ENCODE data around the gene NLRP6. TPM values are rescaled to one million over a fixed set of nuclear protein-coding genes. Genes with fewer than 3 reads are reported as not detected.

NLRP6 gene
- total RNA-seq, 2 donors from 2014 or later: 1.5 to 3.2 TPM

DNA sequence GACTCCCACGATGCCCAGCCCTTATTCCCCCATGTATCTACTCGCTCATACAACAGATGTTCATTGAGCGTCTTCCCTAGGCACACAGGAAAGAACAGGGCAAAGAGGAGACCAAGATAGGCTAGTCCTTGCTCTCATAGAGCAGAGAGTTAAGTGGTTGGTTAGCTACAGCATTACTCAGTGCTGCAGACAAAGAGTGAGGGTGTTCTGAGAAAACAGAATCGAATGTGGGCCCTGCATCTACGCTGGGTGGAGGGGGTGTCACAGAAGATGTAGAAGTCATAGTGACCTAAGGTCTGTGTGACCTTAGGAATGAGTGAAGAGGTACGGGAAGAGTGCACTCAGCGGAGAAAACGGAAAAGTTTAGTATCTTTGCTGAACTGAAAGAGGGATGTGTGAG is 29.1 kb upstream of the NLRP6 start:
- Mint-ChIP-seq H3K36me3 (ENCODE audit: insufficient read depth in 2 of 2) (peaks cover 20 to 40% of the 10 kb centered on the region in 2 donors), H3K27me3 (ENCODE audit: low read depth) (no peaks in the 10 kb centered on the region), H3K27ac (no peak overlapping the region), H3K9me3 (no peaks in the 10 kb centered on the region), H3K4me1 (ENCODE audit: low read depth) (peaks cover 30% of the 10 kb centered on the region), H3K4me3 (no peak overlapping the region)
- DNase-seq (no peak), ATAC-seq (replicated peaks in 1 of 2) (peak in 1 of 2 donors; percentile 55)

DNA sequence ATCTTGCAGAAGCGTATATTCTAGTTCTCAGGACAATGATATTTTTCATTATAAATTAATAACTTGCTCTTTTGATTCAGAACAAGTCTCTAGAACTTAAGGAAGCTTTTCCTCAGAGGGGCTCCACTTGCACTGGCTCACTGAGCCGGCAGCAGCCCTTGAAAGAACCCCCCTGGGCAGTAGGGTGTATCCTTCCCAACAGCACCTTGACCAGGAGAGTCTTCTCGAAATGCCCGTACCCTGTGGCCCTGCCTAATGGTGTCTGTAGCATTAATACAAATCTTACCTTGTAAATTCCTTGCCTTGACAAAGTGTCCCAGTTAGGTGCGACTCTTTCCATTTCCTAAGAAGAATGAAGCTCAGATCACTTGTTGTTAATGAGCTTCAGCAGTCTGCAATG is 27.9 kb upstream of the NLRP6 start:
- Mint-ChIP-seq H3K27me3 (ENCODE audit: low read depth) (no peaks in the 10 kb centered on the region), H3K27ac (no peak overlapping the region), H3K4me1 (ENCODE audit: low read depth) (peaks cover 26% of the 10 kb centered on the region), H3K9me3 (no peaks in the 10 kb centered on the region), H3K36me3 (ENCODE audit: insufficient read depth in 2 of 2) (peaks cover 18 to 31% of the 10 kb centered on the region in 2 donors), H3K4me3 (no peak overlapping the region)
- ATAC-seq (replicated peaks in 1 of 2): no peak
- DNase-seq: no peak

DNA sequence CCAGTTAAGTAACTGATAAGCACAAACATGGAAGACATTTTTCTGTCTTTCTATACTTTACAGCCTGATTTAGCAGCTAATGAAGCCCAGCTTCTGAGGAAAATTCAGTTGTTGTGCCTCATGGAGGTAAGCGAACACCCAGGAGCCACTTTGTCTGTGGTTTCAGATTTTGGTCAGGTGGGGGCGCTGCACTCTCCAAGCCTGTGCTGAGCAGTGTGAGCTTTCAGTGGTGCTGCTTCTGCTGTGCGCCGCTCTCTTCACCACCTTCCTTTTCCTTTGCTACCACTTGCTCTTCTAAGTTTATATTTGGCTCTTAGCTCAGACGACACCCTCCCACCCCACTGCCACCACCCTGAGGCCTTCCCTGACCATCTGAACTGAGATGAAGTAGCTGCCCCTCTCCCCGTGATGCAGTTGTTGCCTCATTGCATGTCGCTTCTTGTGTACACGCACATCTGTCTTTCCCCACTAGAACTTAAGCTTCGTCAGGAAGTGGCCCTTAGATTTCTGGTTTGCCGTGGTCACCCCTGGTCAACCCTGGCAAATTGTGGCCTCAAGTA is 27.4 kb upstream of the NLRP6 start:
- ATAC-seq (replicated peaks in 1 of 2) (peak; percentile 89 to 90), DNase-seq (peak; percentile 76 to 84)
- H3K4me1 Mint-ChIP-seq (ENCODE audit: low read depth): peaks cover 25% of the 10 kb centered on the region
- no peaks in the 10 kb centered on the region for H3K27me3 Mint-ChIP-seq (ENCODE audit: low read depth)
- no peak overlapping the region for H3K4me3 Mint-ChIP-seq
- H3K27ac Mint-ChIP-seq: peak overlapping the region; percentile 30
- peaks cover 15 to 28% of the 10 kb centered on the region in 2 donors for H3K36me3 Mint-ChIP-seq (ENCODE audit: insufficient read depth in 2 of 2)
- H3K9me3 Mint-ChIP-seq: no peaks in the 10 kb centered on the region

DNA sequence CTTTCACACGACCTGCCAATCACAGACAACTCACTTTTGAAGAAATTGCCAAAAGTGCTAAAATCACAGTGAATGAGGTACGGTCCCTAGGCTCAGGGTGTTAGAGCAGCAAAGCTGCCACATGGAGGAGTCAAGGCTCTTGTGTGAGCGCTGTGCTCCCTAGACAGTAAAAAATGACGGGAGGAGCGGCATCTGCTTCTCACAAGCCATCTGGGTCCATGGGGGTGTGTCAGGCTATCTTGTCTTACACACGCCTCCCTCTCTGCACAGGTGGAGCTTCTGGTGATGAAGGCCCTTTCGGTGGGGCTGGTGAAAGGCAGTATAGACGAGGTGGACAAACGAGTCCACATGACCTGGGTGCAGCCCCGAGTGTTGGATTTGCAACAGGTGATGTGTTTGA is 26.7 kb upstream of the NLRP6 start:
- Mint-ChIP-seq H3K9me3 (no peaks in the 10 kb centered on the region), H3K27ac (no peak overlapping the region), H3K27me3 (ENCODE audit: low read depth) (no peaks in the 10 kb centered on the region), H3K4me1 (ENCODE audit: low read depth) (peaks cover 25% of the 10 kb centered on the region), H3K4me3 (no peak overlapping the region), H3K36me3 (ENCODE audit: insufficient read depth in 2 of 2) (peaks cover 13 to 28% of the 10 kb centered on the region in 2 donors)
- no peak for DNase-seq
- no peak for ATAC-seq (replicated peaks in 1 of 2)

DNA sequence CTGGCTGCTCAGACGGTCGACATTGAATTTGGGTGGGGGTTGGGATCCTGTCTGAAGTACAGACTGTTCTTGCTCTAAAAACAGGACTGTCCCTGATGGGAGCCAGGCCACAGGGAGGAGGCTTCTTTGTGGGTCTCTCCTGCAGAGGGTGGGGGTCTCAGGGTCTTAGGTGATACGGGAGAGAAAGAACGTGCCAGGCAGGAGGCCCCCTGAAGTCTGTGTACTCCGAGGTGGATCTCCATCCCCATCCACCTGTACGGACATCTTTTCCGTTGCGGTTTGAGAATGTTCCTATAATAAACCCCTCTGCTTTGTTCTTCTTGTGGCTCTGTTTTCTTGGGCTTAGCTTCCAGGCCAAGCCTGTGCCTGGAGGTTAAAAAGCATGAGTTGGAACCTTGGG is 25.5 kb upstream of the NLRP6 start:
- no peaks in the 10 kb centered on the region for H3K27me3 Mint-ChIP-seq (ENCODE audit: low read depth)
- no peak overlapping the region for H3K27ac Mint-ChIP-seq
- H3K4me3 Mint-ChIP-seq: no peak overlapping the region
- DNase-seq (no peak), ATAC-seq (replicated peaks in 1 of 2) (no peak)
- no peaks in the 10 kb centered on the region for H3K9me3 Mint-ChIP-seq
- peaks cover 25% of the 10 kb centered on the region for H3K4me1 Mint-ChIP-seq (ENCODE audit: low read depth)
- peaks cover 8 to 20% of the 10 kb centered on the region in 2 donors for H3K36me3 Mint-ChIP-seq (ENCODE audit: insufficient read depth in 2 of 2)

DNA sequence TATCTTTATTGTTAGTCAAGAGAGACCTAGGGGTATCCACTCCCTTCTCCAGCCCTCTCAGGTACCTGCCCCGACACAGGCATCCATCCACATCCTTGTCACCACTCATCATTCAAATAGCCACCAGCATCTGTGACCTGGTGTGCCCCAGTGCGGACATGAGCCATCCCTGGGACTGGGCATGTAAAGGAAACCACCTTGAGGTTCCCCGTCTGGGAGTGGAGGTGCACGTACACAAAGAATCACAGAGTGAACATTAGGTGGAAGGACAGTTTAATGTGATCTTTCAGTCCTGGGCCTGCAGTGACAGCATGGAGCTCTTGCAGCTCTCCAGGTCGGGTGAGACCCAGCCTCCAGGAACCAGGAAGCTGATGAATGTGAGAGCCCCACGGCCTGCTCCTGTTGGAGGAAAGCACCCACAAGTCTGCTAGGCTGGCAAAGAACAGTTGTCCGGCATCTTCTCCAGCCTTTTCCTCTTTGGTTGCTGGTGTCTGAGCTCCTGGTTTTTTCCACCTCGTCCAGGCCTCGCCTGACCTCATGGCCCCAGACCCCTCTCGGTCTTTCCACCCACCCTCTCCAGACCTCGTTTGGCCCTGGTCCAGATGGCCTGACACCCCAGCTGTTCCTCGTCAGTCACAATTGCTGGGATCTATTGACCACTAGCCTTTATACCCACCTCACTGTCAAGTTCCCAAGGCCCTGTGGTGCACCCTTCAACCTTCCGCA is 24.9 kb upstream of the NLRP6 start:
- H3K36me3 Mint-ChIP-seq (ENCODE audit: insufficient read depth in 2 of 2): peaks cover 8 to 20% of the 10 kb centered on the region in 2 donors
- H3K9me3 Mint-ChIP-seq: no peaks in the 10 kb centered on the region
- no peak overlapping the region for H3K27ac Mint-ChIP-seq
- ATAC-seq (replicated peaks in 1 of 2) (no peak), DNase-seq (no peak)
- H3K27me3 Mint-ChIP-seq (ENCODE audit: low read depth): no peaks in the 10 kb centered on the region
- H3K4me3 Mint-ChIP-seq: no peak overlapping the region
- H3K4me1 Mint-ChIP-seq (ENCODE audit: low read depth): peaks cover 24% of the 10 kb centered on the region

DNA sequence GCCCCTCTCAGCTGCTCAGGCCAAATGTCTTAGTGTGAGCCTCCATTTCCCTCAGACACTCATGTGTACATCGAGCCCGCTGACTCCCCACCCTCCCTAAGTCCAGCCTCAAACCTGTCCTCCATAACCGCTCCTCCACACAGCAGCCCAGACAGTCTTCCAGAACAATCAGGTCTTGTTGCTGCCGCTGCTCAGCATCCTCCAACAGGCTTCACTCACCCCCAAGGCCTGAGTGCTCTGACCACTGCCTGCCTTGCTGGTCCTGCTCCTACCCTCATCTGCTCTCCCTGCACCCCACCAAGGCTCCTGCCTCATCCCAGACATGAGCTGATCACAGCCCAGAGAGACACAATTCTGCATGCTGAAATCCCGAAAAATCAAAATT is 24.3 kb upstream of the NLRP6 start:
- Mint-ChIP-seq H3K4me1 (ENCODE audit: low read depth) (peaks cover 19% of the 10 kb centered on the region), H3K9me3 (no peaks in the 10 kb centered on the region), H3K27ac (no peak overlapping the region), H3K27me3 (ENCODE audit: low read depth) (no peaks in the 10 kb centered on the region), H3K36me3 (ENCODE audit: insufficient read depth in 2 of 2) (peaks cover 8 to 20% of the 10 kb centered on the region in 2 donors), H3K4me3 (no peak overlapping the region)
- no peak for ATAC-seq (replicated peaks in 1 of 2)
- DNase-seq: no peak

DNA sequence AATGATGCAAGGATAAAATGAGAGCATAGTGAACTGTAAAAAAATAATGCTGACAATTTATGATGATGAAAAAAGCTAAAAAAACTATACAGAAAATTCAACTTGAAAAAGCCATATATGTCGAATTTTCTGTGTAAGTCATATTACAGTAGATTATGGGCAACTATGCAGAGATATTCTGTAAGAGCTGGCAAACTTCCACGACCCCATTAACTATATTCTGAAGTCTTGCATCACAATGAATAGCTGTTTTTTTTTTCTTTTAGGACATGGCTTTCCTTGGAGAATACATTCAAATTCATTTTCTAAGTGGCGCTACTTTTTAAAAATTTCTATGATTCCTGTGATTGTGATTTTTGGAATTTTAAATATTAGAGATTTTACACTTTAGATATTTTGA is 23.0 kb upstream of the NLRP6 start:
- H3K27me3 Mint-ChIP-seq (ENCODE audit: low read depth): no peaks in the 10 kb centered on the region
- H3K36me3 Mint-ChIP-seq (ENCODE audit: insufficient read depth in 2 of 2): peaks cover 4 to 16% of the 10 kb centered on the region in 2 donors
- no peak for ATAC-seq (replicated peaks in 1 of 2)
- no peak overlapping the region for H3K27ac Mint-ChIP-seq
- H3K4me3 Mint-ChIP-seq: no peak overlapping the region
- H3K4me1 Mint-ChIP-seq (ENCODE audit: low read depth): peaks cover 9% of the 10 kb centered on the region
- H3K9me3 Mint-ChIP-seq: no peaks in the 10 kb centered on the region
- no peak for DNase-seq

DNA sequence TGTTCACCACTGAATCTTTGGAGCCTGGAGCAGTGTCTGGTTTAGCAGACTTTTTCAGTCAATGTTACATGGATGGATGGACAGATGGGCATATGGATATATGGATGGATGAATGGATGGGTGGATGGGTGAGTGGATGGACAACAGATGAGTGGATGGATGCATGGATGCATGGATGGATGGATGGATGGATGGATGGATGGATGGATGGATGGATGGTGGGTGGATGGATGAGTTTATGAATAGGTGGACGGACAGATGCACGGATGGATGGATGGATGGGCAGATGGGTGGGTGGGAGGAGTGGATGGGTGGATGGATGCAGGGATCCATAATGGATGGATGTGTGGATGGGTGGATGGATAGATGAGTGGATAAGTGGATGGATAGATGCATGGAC is 22.4 kb upstream of the NLRP6 start:
- Mint-ChIP-seq H3K4me3 (no peak overlapping the region), H3K27ac (no peak overlapping the region), H3K9me3 (no peaks in the 10 kb centered on the region), H3K27me3 (ENCODE audit: low read depth) (no peaks in the 10 kb centered on the region), H3K36me3 (ENCODE audit: insufficient read depth in 2 of 2) (peaks cover 4 to 16% of the 10 kb centered on the region in 2 donors), H3K4me1 (ENCODE audit: low read depth) (peaks cover 3% of the 10 kb centered on the region)
- ATAC-seq (replicated peaks in 1 of 2) (no peak), DNase-seq (no peak)

DNA sequence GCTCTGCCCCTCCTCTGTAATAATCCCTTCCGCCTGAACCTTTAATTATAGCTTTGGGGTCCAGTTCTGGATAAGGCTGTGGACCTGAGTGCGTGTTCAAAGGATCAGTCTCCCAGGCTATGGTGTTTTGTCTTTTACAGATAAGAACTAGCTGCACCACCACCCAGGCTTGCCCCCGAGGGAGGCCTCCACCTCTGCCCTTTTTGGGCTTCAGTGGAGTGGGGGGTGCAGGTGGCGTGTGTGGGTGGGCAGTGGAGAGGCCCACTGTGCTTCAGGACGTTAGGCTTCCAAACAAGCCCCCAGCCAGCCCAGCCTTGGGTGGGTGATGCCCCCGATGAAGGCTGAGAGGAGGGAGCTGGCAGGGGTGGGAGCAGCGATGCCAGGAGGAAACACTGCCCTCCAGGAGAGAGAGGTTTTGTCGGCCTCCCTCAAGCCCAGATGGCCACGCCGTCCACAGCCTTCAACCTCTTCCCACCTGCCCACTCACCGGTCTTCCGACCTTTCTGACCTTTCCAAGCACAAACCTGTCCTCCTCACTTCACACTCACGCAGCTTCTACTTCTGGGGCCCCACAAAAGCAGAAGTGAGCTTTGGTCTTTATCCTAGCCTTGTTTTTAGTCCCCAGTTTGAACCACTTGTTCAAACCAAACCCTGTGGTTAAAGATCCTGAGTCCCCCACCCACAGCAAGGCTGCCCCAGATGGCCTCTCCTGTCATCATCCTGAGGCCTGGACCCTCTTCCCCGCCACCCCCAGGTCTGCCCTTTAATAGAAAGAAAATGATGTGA is 21.1 kb upstream of the NLRP6 start:
- ATAC-seq (replicated peaks in 1 of 2): no peak
- H3K4me1 Mint-ChIP-seq (ENCODE audit: low read depth): no peaks in the 10 kb centered on the region
- no peak overlapping the region for H3K4me3 Mint-ChIP-seq
- DNase-seq: no peak
- H3K27ac Mint-ChIP-seq: no peak overlapping the region
- H3K36me3 Mint-ChIP-seq (ENCODE audit: insufficient read depth in 2 of 2): peaks cover 0 to 10% of the 10 kb centered on the region in 2 donors
- no peaks in the 10 kb centered on the region for H3K9me3 Mint-ChIP-seq
- H3K27me3 Mint-ChIP-seq (ENCODE audit: low read depth): no peaks in the 10 kb centered on the region

DNA sequence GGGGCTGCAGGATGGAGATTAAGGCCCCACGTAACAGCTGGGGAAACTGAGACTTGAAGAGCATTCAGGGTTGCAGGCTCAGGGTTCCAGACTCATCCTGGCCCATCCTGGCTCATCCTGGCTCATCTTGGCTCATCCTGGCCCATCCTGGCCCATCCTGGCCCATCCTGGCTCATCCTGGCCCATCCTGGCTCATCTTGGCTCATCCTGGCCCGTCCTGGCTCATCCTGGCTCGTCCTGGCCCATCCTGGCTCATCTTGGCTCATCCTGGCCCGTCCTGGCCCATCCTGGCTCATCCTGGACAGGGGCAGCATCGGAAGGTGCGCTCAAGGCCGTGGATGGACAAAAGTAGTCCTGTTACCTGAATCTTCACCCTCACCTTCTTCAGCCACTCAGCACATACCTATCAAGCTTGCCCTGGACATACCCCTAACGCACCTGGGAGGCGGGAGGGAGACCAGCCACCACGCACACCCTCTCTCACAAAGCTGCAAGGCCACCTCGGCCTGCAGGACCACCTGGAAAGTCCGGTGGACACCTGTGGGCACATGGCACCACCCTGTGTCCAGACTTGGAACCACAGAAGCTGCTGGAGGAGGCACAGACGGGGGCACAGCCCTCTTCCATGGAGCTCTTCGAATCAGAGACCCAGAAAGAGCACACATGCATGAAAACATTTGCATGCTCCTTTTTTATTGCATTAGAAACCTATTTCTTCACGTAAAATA is 20.3 kb upstream of the NLRP6 start:
- H3K36me3 Mint-ChIP-seq (ENCODE audit: insufficient read depth in 2 of 2): peaks cover 0 to 5% of the 10 kb centered on the region in 2 donors
- no peak overlapping the region for H3K4me3 Mint-ChIP-seq
- DNase-seq (no peak), ATAC-seq (replicated peaks in 1 of 2) (peak in 1 of 2 donors; percentile 46)
- no peaks in the 10 kb centered on the region for H3K27me3 Mint-ChIP-seq (ENCODE audit: low read depth)
- no peaks in the 10 kb centered on the region for H3K9me3 Mint-ChIP-seq
- no peak overlapping the region for H3K27ac Mint-ChIP-seq
- H3K4me1 Mint-ChIP-seq (ENCODE audit: low read depth): no peaks in the 10 kb centered on the region

DNA sequence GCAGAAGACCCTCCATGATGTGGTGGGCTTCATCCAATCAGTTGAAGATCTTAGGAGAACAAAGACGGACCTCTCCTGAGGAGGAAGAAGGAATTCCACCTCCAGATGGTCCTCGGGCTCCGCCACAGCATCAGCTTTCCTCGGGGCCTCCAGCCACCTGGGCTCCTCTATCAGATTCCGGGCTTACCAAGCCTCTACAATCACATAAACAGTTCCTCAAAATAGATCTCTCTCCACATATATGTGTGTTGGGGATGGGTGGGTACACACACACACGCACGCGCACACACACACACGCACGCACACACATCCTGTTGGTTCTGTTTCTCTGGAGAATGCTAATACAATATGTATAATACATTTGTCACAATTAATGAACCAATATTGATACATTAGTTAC is 18.8 kb upstream of the NLRP6 start:
- Mint-ChIP-seq H3K4me3 (no peak overlapping the region), H3K36me3 (ENCODE audit: insufficient read depth in 2 of 2) (no peaks in the 10 kb centered on the region), H3K9me3 (no peaks in the 10 kb centered on the region), H3K4me1 (ENCODE audit: low read depth) (no peaks in the 10 kb centered on the region), H3K27me3 (ENCODE audit: low read depth) (no peaks in the 10 kb centered on the region), H3K27ac (no peak overlapping the region)
- ATAC-seq (replicated peaks in 1 of 2) (no peak), DNase-seq (no peak)

DNA sequence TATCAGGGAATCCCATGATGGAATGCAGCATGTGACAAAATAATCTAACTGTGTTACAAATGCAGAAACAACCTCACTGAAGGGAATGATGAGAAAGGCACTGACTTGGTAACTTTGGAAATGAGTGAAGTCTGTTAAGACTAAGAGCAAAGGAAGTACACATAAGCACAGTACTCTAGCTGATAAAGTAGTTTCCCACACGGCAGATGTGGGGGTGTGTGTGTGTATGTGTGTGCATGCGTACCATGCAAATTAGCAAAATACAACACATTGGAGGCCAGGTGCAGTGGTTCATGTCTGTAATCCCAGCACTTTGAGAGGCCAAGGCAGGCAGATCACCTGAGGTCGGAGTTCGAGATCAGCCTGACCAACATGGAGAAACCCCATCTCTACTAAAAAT is 16.6 kb upstream of the NLRP6 start:
- Mint-ChIP-seq H3K4me3 (no peak overlapping the region), H3K27me3 (ENCODE audit: low read depth) (no peaks in the 10 kb centered on the region), H3K4me1 (ENCODE audit: low read depth) (peaks cover under 1% of the 10 kb centered on the region)

More for the DNA sequence above, 16.6 kb upstream of the NLRP6 start:
- Mint-ChIP-seq H3K36me3 (ENCODE audit: insufficient read depth in 2 of 2) (peaks cover 0 to 6% of the 10 kb centered on the region in 2 donors), H3K9me3 (no peaks in the 10 kb centered on the region), H3K27ac (no peak overlapping the region)
- no peak for DNase-seq
- ATAC-seq (replicated peaks in 1 of 2): no peak
